CD4-positive, alpha-beta T cell treated with Interleukin-1 beta for 1 hour (primary cell): Measurements from ENCODE around the gene CPLX1.
"Not testable (repeated sequence)": the region's sequence is repeated elsewhere in the genome, so short reads cannot be mapped to it uniquely, and the experiment has no call there.

ENCODE experiments used
- DNase-seq, 2 donors: peaks; one replicate each; pipeline ENCODE4 v3.0.0-alpha.2; 2020 to 2022

The CPLX1 gene

DNA sequence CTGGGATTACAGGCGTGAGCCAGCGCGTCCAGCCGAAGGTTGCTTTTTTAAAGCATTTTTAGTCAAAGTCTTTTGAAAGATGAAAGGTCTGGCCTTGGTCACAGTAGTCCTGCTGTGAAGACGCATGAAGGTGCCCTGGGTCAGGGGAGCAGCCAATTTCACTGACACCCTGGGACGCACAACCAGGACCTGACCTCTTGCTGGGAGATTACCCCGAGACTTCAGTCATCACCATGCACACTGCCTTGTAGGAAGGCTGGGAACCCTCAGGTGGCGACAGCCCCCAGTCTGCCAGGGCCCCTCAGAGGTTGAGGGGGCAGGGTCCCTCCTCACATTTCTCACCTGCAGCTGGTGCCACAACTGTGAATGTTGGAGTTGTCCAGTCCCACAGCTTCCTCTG, 53.2 kb downstream of the CPLX1 start:
- no peak for DNase-seq

DNA sequence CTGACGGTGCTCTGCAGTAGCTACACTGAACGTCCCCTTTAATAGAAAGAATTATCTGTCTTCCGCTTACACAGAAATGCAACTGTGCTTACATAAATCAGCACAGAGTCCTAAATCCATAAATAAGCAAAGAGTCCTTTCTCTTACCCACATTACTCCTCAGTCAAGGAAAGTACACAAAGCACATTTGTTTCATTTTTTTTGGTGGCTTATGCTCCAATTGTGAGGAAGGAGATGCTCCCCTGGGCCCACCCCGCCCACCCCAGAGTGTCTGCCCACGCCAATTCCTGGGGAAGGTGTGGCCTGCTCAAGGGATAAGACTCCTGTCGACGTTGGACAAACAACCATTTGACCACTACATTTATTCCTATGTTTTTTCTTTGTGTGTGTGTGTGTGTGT, 53.8 kb downstream of the CPLX1 start:
- DNase-seq: no peak

DNA sequence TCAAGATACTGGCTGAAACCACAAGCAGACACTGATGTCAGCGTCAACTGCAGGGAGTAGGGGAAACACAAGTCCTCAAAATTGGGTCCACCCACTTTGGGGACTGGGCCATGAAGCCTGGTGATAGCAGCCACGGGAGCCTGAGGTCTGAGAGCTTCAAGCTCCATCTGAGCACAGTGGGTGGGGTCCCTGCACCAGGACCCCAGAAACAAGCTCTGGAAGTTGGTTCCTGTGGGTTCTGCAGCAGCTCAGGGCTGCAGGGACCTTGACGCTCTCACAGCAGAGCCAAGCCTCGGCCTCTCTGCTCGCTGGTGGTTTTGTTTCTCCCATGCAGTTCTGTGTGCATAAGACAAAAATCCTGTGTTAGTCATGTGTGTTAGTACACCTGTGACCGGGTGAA, 54.5 kb downstream of the CPLX1 start:
- no peak for DNase-seq

DNA sequence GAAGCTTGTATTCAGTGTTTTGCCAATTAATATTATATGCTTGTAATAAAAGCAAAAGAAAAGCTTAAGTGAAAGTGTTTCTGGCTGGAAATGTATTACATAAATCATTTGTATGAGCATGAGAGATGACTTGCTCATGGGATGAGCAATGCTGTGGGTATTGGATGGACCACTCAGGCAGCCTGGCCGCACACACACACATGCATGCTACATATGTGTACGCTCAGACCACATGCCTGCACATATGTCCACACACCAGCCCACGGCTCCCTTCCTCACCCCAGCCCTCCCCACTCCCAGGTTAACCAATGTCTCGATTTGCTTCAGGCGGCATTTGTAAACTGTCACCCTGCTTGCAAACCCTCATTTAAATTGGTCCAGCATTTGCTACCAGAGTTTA, 55.9 kb downstream of the CPLX1 start:
- DNase-seq: no peak

DNA sequence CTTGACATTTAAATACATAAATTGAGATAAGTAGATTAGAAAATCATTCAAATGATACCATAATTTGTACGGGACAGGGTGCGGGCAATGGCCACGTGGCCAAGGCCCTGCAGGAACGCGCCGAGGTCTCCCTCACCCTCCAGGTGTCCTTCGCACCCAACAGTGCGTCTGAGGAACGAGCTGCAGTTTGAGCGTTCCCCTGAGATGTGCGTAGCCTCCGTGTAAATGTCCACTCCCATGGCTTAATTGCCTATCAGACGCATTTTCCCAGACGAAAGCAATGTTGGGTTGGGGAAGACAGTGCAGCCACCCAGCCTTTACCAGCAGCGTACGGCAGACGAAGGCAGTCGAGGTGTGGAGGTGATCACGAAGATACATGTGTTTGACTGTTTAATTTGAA, 56.4 kb downstream of the CPLX1 start:
- DNase-seq: no peak

DNA sequence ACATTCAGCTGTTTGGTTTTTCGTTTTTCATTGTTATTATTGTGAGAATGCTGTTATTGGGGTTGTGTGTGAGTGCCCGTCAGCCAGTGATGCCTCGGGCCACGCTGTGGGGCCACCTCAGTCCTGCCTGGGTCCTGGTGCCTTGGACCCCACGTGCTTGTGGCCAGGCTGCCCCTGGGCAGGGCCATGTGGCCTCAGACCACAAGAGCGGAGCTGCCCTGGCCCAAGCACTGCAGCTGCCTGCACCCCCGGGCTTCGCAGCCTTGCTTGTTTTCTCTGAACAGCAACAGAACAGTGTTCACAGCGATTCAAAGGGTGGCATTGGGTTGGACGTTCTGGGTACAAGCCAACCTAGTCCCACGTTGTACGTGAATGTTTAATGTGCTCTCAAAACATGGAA, 56.9 kb downstream of the CPLX1 start:
- no peak for DNase-seq

DNA sequence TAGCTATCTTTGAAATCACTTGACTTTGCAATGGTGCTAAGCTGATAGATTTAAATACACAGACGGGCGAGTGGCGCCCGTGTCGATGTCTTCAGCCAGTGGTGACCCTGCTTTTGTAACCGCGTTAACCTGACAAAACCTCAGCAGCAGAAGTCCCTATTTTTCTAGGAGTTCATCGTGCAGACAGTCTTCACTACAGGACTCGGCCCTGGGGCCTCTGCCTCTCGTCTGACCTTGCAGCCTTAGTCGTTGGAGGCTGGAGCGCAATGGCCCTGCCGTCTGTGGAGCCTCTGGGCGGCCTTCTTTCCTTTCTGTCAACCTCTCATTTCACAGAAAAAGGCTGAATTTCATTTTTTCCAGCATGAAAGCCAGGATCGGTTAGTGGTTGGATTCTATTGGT, 57.9 kb downstream of the CPLX1 start:
- no peak for DNase-seq

DNA sequence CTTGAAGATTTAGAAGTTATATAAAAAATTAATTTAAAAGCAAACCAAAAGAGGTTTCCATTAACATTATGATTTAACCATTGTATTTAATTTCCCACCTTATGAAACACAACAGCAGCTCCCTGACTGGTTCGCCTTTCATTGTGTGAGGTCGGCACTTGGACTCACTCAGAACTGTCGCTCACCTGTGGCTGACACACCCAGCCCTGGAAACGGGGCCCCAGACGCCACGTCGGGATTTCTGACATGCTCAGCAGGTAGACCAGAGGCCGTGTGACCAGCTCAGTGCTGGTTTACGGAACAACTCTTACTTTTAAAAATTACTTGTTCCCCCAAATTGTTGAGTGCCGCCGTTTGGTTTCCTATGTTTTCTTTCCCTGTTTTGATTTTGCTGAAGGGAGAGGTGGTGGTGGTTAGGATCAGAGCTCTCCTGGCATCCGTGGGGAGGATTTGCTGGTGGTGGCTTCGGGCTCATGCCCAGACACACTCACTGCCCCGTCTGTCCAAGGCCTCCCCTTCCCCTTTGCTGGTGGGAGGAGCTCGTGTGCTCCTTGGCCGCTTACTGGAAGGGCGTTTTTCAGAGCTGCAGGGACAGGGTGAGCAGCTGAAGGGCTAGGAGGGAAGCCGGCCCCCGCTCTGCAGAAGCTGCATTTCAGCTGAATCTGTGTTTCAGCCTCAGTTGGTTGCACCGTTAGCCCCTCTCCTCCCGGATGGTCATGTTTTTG, 59.2 kb downstream of the CPLX1 start:
- DNase-seq: no peak

DNA sequence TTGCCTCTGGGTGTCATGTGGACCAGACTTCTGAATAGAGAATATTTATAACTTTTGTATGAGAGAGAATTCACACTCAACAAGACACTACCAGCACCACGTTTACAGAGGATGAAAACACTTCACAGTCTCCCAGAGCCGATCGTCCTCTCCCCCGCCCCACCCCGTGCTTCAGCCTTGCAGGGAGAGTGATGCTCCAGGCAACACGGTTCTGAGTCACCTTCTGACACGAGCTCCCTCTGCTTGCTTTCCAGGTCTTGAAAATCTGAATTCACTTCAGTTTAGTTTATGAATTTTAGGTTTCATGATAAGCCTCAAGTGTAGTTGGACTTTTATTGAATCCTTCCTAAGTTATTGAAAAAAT, 59.8 kb downstream of the CPLX1 start:
- DNase-seq: no peak

DNA sequence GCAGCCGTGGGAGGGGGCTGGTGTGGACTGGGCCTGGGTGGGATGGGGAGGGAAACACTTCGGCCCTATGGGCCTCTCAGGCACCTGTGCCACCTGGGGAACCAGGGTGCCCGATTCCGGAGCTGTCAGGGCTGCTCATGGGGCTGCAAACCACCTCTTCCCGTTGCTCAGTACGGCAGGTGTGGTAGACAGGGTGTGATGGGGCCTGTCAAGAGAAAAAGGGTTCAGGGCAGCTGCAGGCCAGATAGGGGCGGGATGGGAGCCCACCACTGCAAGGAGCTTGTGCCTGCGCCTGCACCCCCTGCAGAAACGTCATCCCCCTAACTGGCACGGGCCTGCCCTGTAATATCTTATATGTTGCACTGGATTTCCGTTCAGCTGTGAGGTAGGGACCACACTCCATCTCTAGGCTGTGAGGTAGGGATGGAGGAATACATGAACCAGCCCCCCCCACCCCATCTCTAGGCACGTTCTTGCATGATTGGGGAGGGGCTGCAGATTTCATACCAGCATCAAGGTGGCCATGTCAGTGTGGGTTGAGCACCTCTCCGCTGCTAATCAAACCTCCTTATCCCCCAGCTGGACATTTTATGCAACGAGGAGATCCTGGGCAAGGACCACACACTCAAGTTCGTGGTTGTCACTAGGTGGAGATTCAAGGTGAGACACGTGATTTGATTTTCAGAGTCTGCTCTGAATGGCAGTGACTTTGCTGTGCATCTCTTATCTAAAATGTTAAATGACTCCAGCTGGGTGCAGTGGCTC, 61.3 kb downstream of the CPLX1 start:
- DNase-seq: no peak

DNA sequence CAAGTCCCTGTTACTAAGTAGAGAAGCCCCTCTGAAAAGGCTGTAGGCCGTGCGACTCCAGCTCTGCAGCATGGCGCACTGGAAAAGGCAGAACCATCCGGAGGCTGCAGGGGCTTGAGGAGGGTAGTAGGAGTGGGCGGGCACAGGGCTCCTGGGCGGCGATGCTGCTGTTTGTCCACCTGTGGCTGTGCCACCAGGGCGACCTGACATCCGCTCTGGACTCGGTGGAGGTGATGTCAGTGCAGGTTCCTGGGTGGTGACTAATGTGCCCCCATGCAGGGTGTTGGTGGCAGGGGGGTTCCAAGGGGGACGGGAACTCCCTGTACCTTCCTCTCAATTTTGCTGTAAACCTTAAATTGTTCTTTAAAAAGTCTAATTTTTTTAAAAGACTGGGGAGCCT, 62.0 kb downstream of the CPLX1 start:
- peak in 1 of 2 donors; percentile 16 for DNase-seq

DNA sequence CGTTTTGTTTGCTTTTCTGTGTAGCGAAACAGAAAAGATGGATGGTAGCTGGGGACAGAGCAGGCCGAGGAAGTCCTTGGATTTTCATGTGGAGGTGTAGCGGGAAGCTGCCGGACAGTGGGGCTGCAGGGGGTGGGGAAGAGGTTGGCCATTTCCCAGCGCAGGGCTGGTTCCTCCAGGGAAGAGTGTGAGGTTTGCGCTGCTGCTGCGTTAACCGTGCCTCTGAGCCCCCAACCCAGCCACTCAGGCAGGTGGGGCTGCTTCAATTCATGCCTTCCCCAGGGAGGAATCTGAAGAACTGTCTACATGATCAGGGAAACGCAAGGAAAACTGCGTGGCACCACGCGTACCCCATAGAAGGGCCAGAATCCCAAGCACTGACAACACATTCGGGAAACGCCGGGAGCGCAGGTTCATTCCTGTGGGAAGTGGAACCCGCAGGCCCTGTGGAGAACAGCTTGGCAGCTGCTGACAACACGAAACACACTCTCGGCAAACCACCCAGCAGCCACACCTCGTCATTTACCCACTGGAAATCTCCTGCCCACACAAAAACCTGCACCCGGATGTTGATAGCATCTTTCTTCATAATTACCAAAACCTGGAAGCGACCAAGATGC, 62.6 kb downstream of the CPLX1 start:
- DNase-seq: no peak

DNA sequence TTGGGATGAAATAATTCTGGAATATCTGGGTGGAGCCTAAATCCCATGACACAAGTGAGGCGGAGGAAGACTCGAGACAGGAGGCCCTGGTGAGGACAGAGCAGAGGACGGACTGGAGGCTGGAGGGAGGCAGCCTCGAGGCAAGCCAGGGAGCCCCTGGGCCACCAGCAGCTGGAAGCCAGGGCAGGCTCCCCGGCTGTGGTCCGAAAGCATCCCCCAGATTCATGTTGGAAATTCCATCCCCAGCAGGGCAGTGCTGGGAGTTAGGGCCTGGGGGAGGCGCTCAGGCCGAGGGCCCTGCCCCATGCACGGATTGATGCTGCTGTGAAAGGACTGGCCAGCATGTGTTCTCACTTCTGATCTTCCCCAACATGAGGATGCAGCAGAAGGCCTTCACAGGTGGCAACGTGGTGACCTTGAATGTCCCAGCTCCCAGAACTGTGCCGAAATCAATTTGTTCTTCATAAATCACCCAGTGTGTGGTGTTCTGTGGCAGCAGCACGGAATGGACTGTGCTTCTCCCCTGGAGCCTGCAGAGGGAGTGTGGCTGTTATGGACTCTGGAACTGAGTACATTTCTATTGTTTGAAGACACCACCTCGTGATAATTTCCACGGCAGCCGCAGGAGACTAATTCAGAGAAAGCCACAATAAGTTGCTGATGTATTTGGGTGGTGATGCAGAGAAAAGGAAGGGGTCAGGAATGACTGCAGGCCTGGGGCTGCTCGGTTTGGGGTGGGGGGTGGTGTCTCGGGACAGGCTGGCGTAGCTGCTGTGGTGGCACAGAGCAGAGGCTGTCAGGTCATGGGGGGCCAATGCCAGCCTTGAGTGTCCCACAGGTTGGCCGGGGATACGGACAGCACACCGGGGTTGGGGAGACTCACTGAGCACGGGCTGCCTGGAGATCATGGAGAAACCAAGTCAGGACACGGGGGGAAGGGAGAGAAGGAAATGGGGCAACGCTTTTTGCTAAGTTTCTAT, 63.4 kb downstream of the CPLX1 start:
- no peak for DNase-seq

DNA sequence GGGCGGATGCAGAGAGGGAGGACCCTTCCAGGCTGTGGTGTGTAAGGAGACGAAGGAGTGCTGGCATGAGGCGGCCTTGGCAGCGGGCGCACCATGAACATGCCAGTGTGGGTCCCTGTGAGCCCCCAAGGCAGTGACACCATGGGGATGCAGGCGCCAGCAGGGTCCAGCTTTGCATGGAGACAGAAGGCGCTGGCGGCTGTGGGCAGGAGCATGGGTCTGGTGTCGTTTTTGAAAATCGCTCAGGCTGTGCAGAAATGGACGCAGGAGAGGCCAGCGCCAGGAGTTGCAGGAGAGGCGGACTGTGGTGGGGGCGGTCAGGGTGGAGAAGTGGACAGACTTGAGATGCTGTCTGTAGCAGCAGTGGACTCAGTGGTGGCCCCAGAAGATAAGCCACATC, 64.2 kb downstream of the CPLX1 start:
- DNase-seq: no peak

DNA sequence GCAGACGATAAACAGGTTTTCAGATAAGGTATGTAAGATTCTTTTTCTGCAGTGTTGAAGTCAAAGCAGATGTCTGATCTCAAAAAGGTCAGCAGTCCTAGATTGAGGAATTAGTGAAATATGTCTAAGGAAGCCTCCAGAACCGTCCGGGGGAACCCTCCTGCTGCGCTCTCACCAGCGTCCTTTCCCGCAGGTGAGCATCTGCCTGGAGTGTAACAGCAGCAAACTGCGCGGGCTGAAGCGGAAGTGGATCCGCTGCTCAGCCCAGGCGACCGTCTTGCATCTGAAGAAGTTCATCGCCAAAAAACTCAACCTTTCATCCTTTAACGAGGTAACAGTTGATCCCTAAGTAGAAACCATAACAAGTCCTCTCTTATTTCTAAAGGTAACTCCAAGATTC, 64.8 kb downstream of the CPLX1 start:
- no peak for DNase-seq

DNA sequence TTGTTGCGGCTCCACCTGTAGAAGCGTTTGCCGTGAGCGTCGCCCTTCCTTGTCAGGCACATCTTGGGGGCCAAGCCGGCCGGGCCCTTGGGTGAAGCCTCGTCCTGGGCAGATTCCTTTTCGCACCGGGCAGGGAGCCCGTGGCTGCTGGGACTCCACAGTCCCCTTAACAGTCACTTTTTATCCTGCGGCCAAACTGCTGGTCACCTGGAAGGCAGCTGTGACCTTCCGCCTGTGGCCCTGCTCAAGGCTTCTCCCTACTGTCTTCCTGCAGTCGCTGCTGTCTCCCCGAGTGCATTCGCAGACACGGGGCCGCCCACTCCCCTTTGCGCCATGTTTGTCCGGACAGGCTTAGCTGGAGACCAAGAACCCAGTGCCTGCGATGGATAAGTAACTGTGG, 65.3 kb downstream of the CPLX1 start:
- no peak for DNase-seq

DNA sequence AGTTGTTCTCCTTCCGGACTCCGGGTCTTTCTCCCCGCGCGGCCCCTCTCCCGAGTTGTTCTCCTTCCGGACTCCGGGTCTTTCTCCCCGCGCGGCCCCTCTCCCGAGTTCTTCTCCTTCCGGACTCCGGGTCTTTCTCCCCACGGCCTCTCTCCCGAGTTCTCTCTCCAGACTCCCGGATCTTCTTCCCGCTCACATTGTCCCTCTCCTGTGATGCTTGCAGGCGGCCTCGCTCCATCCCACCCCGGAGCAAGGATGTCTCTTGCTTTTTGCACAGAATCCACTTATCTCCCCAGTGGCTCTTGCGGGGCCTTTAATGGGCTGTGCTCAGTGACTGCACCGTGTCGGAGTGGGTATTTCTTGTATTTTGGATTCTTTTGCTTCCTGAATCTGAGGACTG, 66.1 kb downstream of the CPLX1 start:
- not testable (repeated sequence) for DNase-seq

DNA sequence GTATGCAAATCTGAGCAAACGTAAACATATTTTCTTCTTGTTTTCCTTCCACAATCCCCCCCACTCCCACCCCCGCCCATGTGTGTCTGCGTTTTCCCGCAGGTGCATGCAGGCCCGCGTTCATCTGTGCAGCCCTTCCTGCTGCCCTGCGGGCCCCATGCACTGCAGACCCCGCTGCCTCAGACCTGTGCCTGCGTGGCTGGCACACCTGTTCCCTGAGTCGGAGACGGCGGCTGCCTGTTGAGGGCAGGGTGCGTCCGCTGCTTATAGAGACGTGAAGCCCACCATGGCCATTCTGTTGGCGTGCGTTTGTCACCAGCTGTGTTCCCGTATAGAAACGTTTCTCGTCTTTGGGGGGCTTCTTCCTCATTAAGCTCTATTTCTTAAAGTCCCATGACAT, 68.8 kb downstream of the CPLX1 start:
- no peak for DNase-seq

DNA sequence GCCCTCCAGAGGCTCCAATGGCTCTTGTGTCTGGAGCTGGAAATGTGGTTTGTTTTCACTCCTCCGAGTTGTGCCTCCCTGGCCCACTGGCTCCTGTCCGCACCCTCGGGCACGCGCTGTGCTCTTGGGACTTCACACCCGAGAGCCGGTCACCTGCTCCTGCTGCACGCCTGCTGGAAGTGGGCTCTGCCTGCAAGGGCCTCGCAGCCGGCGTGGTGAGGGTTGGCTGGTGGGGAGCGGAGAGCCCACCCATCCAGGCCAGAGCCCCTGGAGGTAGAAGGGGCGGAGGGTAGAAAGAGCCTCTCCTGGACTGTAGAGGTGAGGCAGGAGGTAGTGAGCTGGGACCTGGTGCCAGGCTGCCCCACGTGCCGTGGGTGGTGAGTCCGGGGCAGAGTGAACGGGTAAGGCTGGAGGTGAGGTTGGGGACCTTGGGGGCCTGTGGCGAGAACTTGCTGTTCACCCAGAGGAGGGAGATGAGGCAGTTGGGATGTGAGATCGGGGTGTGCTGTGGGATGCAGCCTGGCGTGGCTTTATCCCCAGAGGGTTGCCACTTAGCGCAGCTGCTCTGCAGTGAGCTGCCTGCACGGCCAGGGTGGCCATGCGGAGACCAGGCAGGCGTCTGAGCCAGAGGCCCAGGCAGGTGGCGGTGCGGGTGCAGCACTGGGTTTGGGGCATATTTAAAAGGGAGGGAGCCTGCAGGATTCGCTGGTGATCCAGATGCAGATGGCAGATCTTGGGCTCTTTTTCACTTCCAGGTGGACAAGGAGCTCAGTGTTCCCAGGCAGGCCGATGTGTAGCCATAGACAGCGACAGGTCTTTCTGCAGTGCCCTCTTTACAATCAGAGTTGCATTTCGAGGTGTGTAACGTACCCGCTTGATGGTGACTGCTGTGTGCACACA, 71.5 kb downstream of the CPLX1 start:
- DNase-seq: no peak

DNA sequence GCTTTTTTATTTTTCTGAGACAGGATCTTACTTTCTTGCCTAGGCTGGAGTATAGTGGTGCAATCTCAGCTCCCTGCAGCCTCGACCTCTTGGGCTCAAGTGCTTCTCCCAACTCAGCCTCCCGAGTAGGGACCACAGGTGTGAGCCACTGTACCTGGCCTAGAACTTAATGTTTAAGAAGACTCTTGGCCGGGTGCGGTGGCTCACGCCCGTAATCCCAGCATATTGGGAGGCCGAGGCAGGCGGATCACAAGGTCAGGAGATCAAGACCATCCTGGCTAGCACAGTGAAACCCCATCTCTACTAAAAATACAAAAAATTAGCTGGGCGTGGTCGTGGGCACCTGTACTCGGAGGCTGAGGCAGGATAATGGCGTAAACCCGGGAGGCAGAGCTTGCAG, 72.7 kb downstream of the CPLX1 start:
- DNase-seq: not testable (repeated sequence)

DNA sequence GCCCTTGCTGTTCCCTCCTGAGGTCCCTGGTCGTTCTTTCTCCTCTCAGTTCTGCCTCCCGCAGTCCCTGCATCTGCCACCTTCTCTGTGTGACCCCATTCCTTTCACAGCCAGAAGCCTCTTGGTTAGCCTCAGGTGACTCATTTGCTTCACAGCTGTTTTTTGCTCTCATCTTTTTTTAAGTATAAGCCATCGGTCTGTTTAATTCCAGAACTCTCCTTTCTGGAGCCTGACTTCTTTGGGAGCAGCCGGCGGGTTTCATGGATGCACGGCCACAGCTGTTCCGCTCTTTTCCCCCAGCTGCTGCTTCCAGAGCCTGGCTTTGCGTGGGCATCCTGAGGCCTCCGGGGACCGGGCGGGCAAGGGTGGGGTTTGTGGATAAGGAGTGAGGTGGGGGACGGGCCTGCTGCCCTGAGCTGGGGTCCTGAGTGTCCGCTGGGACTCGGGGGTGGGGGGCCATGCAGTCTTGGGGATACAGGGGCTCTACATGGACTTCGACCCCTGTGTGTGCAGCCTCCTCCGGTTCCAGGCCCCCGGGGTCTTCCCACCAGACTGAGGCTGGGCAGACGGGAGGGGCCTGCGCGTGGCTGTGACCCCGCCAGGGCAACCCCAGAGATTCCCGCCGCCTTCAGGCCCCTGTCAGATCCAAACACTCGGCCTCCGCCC, 73.6 kb downstream of the CPLX1 start:
- DNase-seq: no peak
